AG04449 (cell line): Measurements from ENCODE around the gene UBE2M.
"Not testable (repeated sequence)": the region's sequence is repeated elsewhere in the genome, so short reads cannot be mapped to it uniquely, and the experiment has no call there.

Source experiments
- CTCF ChIA-PET: fragments of 350-600 bp; formaldehyde crosslinking; extraction: SDS; loops from one replicate; lab custom pipeline; 2021; ENCODE audit warnings: antibody characterized with exemption; lab: Yijun Ruan, JAX
- POLR2A ChIA-PET: fragments of 400-600, 350-600 bp; formaldehyde crosslinking; extraction: SDS; loops from one replicate; lab custom pipeline; 2020; ENCODE audit warnings: antibody characterized with exemption, inconsistent platforms; lab: Yijun Ruan, JAX
- DNase-seq: peaks from one replicate; pipeline ENCODE4 v3.0.0-alpha.2; 2010; ENCODE audit warnings: low read depth, low spot score
- H3K4me3 ChIP-seq: 2 replicates; pipeline ENCODE4 v1.5.1; 2011; ENCODE audit warnings: low read depth, mild to moderate bottlenecking, control low read depth, low read length
- TF ChIP-seq, protein P1 (sequence below): IDR thresholded peaks from one replicate; pipeline ENCODE4 v1.5.1; 2011; ENCODE audit warnings: mild to moderate bottlenecking, moderate library complexity, low read length, control low read depth, inconsistent platforms; ENCODE audit not compliant: insufficient read depth; ENCODE audit errors: missing control alignments

Gene UBE2M

GRCh38 chr19:58558066-58558622 is at the start of gene UBE2M:
UBE2M (minus strand) TSS chr19:58558611; CDS start chr19:58558381, 230 bp downstream.
- CTCF ChIA-PET, result interaction anchor here (1.5 to 1.8 kb wide), 2 partner anchors 38 to 39 kb away, joined by 7 to 10 read pairs; partner anchors contain the start of gene ZBTB45
- H3K4me3 ChIP-seq, result peak within 1 kb of the TSS; percentile 97
- no peak for DNase-seq
- POLR2A ChIA-PET, result interaction anchor here (1.0 to 2.2 kb wide), 3 partner anchors 13 to 14 kb away, joined by 4 to 5 read pairs (median 5); partner anchors contain the start of gene TRIM28
- TF ChIP-seq, protein P1, sequence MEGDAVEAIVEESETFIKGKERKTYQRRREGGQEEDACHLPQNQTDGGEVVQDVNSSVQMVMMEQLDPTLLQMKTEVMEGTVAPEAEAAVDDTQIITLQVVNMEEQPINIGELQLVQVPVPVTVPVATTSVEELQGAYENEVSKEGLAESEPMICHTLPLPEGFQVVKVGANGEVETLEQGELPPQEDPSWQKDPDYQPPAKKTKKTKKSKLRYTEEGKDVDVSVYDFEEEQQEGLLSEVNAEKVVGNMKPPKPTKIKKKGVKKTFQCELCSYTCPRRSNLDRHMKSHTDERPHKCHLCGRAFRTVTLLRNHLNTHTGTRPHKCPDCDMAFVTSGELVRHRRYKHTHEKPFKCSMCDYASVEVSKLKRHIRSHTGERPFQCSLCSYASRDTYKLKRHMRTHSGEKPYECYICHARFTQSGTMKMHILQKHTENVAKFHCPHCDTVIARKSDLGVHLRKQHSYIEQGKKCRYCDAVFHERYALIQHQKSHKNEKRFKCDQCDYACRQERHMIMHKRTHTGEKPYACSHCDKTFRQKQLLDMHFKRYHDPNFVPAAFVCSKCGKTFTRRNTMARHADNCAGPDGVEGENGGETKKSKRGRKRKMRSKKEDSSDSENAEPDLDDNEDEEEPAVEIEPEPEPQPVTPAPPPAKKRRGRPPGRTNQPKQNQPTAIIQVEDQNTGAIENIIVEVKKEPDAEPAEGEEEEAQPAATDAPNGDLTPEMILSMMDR, result no peak

GRCh38 chr19:58607213-58607612 is 48.8 kb upstream of the UBE2M start:
- DNase-seq, POLR2A ChIA-PET, CTCF ChIA-PET, H3K4me3 ChIP-seq: not testable (repeated sequence)

GRCh38 chr19:58606251-58606896 is 48.0 kb upstream of the UBE2M start:
- POLR2A ChIA-PET, result not testable (repeated sequence)

DNA sequence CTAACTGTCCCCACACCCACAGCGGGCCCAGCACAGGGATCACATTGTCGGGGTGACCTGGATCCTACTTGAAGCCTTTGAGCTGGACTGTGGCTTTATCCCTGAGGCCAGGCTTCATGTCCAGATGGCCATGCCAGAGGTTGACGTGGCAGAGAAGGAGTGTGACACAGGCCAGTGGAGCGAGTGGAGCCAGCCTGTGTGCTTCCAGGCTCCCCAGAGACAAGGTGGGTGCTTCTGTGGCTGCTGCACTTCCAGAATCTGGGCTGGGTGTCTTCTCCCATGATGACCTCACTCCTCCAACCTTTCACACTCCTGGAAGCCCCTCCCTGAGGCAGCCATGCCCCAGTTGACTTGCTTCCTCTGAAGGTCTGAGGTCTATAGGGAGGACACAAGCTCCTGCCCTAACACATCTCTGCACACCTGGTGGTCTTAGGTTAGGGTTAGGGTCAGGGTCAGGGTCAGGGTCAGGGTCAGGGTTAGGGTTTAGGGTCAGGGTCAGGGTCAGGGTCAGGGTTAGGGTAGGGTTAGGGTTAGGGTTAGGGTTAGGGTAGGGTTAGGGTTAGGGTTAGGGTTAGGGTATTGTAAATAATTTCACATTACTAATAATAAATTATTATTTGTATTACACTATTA is 27.8 kb upstream of the UBE2M start:
- POLR2A ChIA-PET, result no interaction called here
- CTCF ChIA-PET, result interaction anchor here (0.9 kb wide), 1 partner anchor 10 kb away, joined by 3 read pairs; no protein-coding TSS in a partner anchor
- no peak overlapping the region for H3K4me3 ChIP-seq
- no peak for DNase-seq
- TF ChIP-seq, protein P1, result no peak

More at GRCh38 chr19:58606251-58606896, 48.0 kb upstream of the UBE2M start:
- H3K4me3 ChIP-seq, DNase-seq, CTCF ChIA-PET: not testable (repeated sequence)

- DNase-seq, result no peak
Observed at GRCh38 chr19:58585442-58586132, 27.2 kb upstream of the UBE2M start.

DNA sequence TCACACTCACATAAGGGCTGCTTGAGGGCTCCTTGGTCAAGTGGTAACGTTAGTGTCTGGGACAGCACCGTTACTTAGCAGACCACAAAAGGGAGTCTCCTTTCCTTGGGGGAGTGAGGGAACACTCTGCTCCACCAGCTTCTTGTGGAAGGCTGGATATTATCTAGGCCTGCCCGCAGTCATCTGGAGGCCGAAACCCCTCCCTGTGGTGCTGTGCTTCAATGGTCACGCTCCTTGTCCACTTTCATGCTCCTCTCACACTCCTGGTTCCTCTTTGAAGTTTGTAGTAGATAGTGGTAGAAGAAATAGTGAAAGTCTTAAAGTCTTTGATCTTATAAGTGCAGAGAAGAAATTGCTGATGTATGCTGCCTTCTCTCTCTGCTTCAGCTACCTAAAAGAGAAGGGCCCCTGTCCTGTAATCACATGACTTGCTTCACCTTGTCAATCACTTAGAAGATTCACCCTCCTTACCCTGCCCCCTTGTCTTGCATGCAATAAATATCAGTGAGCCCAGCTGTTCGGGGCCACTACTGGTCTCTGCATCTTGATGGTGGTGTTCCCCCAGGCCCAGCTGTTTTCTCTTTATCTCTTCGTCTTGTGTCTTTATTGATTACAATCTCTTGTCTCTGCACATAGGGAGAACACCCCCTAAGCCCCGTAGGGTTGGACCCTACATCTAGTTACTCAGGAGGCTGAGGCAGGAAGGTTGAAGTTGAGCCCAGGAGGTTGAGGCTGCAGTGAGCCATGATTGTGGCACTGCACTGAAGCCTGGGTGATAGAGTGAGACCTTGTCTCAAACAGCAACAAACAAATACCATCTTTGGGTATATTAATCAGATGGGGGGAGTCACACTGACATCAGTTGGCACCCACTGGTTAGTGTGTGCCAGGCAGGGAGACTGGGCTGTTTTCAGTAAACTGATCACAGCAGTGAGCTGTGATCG is 26.4 kb upstream of the UBE2M start:
- ChIA-PET CTCF (interaction anchor here (0.9 kb wide), 2 partner anchors 8 to 9 kb away, joined by 3 read pairs; no protein-coding TSS in a partner anchor), POLR2A (no interaction called here)

More at GRCh38 chr19:58585442-58586132, 27.2 kb upstream of the UBE2M start:
- no peak overlapping the region for H3K4me3 ChIP-seq
- TF ChIP-seq, protein P1, result no peak
- ChIA-PET POLR2A (no interaction called here), CTCF (interaction anchor here (0.9 kb wide), 2 partner anchors 9 to 10 kb away, joined by 3 read pairs; no protein-coding TSS in a partner anchor)

More for the DNA sequence above, 26.4 kb upstream of the UBE2M start:
- H3K4me3 ChIP-seq, result no peak overlapping the region
- DNase-seq, result no peak
- TF ChIP-seq, protein P1, result no peak
